BE2C (cell line): ENCODE data around the gene HRH4. TPM values are rescaled to one million over a fixed set of nuclear protein-coding genes. Genes with fewer than 3 reads are reported as not detected.

Experiments
- DNase-seq: peaks from one replicate; pipeline ENCODE4 v3.0.0-alpha.2; 2020
- H3K27me3 ChIP-seq: fragments of 250-450 bp; sonication (Bioruptor Pico); 2 replicates; pipeline ENCODE4 v1.5.1; 2020; ENCODE audit warnings: mild to moderate bottlenecking
- H3K36me3 ChIP-seq: fragments of 250-450 bp; sonication (Bioruptor Pico); 2 replicates; pipeline ENCODE4 v1.5.1; 2020; ENCODE audit warnings: mild to moderate bottlenecking
- H3K4me1 ChIP-seq: fragments of 250-450 bp; sonication (Bioruptor Pico); 2 replicates; pipeline ENCODE4 v1.5.1; 2020
- H3K4me3 ChIP-seq: 2 replicates; pipeline ENCODE4 v1.5.1; 2011; ENCODE audit warnings: low read depth, low read length
- H3K9me3 ChIP-seq: fragments of 250-450 bp; sonication (Bioruptor Pico); 2 replicates; pipeline ENCODE4 v1.5.1; 2020
- CTCF ChIP-seq: IDR thresholded peaks from 2 replicates; pipeline ENCODE4 v1.5.1; 2012; ENCODE audit warnings: mild to moderate bottlenecking, low read depth, low read length
- polyA plus RNA-seq: library from polyadenylated mRNA; unstranded; fragments of >200 nt; gene quantifications from one replicate; pipeline ENCODE4 v1.2.1, GENCODE V29; 2012; ENCODE audit warnings: low read depth, missing spikeins; ENCODE audit not compliant: insufficient read length, insufficient read depth

The HRH4 gene, protein sequence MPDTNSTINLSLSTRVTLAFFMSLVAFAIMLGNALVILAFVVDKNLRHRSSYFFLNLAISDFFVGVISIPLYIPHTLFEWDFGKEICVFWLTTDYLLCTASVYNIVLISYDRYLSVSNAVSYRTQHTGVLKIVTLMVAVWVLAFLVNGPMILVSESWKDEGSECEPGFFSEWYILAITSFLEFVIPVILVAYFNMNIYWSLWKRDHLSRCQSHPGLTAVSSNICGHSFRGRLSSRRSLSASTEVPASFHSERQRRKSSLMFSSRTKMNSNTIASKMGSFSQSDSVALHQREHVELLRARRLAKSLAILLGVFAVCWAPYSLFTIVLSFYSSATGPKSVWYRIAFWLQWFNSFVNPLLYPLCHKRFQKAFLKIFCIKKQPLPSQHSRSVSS
- not detected for polyA plus RNA-seq

GRCh38 chr18:24460388-24460787 is at the start of gene HRH4:
TSS of gene HRH4 (plus strand) at chr18:24460637. CDS start at chr18:24460729, 92 bp downstream.
- no peaks in the 10 kb centered on the region for H3K4me1 ChIP-seq
- no peak within 1 kb of the TSS for H3K4me3 ChIP-seq
- H3K36me3 ChIP-seq = no peaks in the 10 kb centered on the region
- DNase-seq = no peak
- H3K9me3 ChIP-seq = no peaks in the 10 kb centered on the region
- no peaks in the 10 kb centered on the region for H3K27me3 ChIP-seq
- no peak for TF ChIP-seq CTCF

DNA sequence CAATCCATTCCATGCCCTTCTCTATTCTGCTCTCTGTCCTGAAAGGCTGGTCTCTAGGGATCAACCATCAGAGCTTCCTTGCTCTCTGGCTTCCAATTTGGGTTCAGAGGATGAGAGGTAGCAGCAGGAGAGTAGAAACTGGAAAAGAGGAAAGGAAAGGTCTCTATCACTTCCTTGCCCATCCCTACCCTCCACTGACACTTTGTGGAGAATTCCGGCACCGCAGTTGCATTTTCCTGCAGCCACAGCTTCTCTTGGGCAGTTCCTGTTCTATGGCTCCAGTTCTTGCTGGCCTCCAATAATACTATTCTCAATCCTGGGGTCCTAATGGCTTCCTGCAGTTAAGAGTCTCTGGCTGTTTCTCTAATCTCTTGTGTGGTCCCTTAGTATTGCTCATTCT is 47.3 kb upstream of the HRH4 start:
- peak; percentile 43 for TF ChIP-seq CTCF
- DNase-seq = peak; percentile 8
- Histone ChIP-seq H3K4me3 (no peak overlapping the region), H3K36me3 (no peaks in the 10 kb centered on the region), H3K4me1 (no peaks in the 10 kb centered on the region), H3K27me3 (no peaks in the 10 kb centered on the region), H3K9me3 (no peaks in the 10 kb centered on the region)

GRCh38 chr18:24414349-24415003 is 46.0 kb upstream of the HRH4 start:
- DNase-seq = no peak
- H3K4me1 ChIP-seq = no peaks in the 10 kb centered on the region
- no peaks in the 10 kb centered on the region for H3K36me3 ChIP-seq
- no peak overlapping the region for H3K4me3 ChIP-seq
- no peaks in the 10 kb centered on the region for H3K27me3 ChIP-seq
- no peak for TF ChIP-seq CTCF
- no peaks in the 10 kb centered on the region for H3K9me3 ChIP-seq

DNA sequence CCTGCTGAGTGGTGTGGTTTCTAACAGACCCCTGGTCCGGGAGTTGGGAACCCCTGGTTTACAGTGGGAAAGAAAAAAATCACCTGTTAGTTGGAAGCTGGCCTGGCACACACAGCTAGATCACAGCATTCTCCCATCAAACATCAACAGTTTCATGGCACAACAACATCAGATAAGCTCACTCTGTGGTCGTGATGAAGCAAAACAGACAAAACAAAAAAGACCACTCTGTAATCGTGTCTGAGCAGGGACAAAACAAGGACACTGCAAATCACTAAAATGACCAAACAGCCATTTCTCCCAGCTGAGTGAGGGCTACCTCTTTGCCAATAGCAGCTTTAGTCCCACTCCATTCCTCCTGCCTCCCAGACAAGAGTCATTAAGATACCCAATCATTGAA is 43.0 kb upstream of the HRH4 start:
- H3K36me3 ChIP-seq = no peaks in the 10 kb centered on the region
- no peaks in the 10 kb centered on the region for H3K27me3 ChIP-seq
- TF ChIP-seq CTCF = no peak
- no peak for DNase-seq
- no peaks in the 10 kb centered on the region for H3K4me1 ChIP-seq
- H3K4me3 ChIP-seq = no peak overlapping the region
- no peaks in the 10 kb centered on the region for H3K9me3 ChIP-seq

DNA sequence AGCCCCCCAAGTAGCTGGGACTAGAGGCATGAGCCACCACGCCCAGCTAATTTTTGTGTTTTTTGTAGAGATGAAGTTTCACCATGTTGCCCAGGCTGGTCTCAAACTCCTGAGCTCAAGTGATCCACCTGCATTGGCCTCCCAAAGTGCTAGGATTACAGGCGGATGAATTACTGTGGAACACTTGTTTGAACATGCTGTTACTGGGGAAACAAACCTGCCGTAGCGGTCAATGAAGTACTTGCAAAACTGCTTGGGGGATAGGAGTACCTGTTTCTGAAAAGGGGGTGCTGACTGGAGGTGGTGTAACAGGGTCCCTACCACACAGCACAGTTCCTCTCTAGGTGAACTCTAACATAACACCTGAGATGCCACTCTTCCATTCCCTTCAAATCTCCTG is 39.9 kb upstream of the HRH4 start:
- no peak overlapping the region for H3K4me3 ChIP-seq
- no peak for TF ChIP-seq CTCF
- DNase-seq = no peak

GRCh38 chr18:24421831-24422230 is 38.6 kb upstream of the HRH4 start:
- no peak for DNase-seq
- no peak for TF ChIP-seq CTCF
- H3K27me3 ChIP-seq = no peaks in the 10 kb centered on the region
- H3K9me3 ChIP-seq = no peaks in the 10 kb centered on the region
- no peak overlapping the region for H3K4me3 ChIP-seq
- H3K4me1 ChIP-seq = no peaks in the 10 kb centered on the region
- H3K36me3 ChIP-seq = no peaks in the 10 kb centered on the region

More for the DNA sequence above, 39.9 kb upstream of the HRH4 start:
- Histone ChIP-seq H3K4me1 (no peaks in the 10 kb centered on the region), H3K36me3 (no peaks in the 10 kb centered on the region), H3K9me3 (no peaks in the 10 kb centered on the region), H3K27me3 (no peaks in the 10 kb centered on the region)
